ENCODE data around the gene HES5.

The HES5 gene

GRCh38 chr1:2505461-2505994 lies 24.5 kb downstream of the HES5 start:
- Histone ChIP-seq H3K27ac (ENCODE audit: low read depth, low read length) (no peak overlapping the region), H3K9ac (ENCODE audit: low read length) (no peak overlapping the region), H3K27me3 (ENCODE audit: low read length) (no peaks in the 10 kb centered on the region)

GRCh38 chr1:2504949-2505272 lies 25.2 kb downstream of the HES5 start:
- Histone ChIP-seq H3K27ac (ENCODE audit: low read depth, low read length) (no peak overlapping the region), H3K9ac (ENCODE audit: low read length) (no peak overlapping the region), H3K9me2 (replicated peaks; ENCODE audit: insufficient read depth, low read length) (no peaks in the 10 kb centered on the region), H3K4me3 (ENCODE audit: insufficient read depth, low read length, poor library complexity, severe bottlenecking) (no peak overlapping the region), H3K9me3 (ENCODE audit: insufficient read depth, low read length) (no peaks in the 10 kb centered on the region), H4K20me1 (ENCODE audit: low read depth, low read length) (no peaks in the 10 kb centered on the region), H3K27me3 (ENCODE audit: low read length) (no peaks in the 10 kb centered on the region), H3K4me2 (ENCODE audit: low read depth, low read length, poor library complexity, severe bottlenecking) (no peak overlapping the region), H3K36me3 (ENCODE audit: low read length) (no peaks in the 10 kb centered on the region), H3F3A (ENCODE audit: insufficient read depth) (no peaks in the 10 kb centered on the region), H3K79me2 (ENCODE audit: insufficient read depth, low read length) (no peaks in the 10 kb centered on the region), H2AFZ (ENCODE audit: low read depth, low read length, severe bottlenecking) (no peak overlapping the region)
- no peak for TF ChIP-seq EZH2phosphoT487 (conservative IDR thresholded peaks at IDR 0.05; ENCODE audit: low read length)
- TF ChIP-seq, protein P1, sequence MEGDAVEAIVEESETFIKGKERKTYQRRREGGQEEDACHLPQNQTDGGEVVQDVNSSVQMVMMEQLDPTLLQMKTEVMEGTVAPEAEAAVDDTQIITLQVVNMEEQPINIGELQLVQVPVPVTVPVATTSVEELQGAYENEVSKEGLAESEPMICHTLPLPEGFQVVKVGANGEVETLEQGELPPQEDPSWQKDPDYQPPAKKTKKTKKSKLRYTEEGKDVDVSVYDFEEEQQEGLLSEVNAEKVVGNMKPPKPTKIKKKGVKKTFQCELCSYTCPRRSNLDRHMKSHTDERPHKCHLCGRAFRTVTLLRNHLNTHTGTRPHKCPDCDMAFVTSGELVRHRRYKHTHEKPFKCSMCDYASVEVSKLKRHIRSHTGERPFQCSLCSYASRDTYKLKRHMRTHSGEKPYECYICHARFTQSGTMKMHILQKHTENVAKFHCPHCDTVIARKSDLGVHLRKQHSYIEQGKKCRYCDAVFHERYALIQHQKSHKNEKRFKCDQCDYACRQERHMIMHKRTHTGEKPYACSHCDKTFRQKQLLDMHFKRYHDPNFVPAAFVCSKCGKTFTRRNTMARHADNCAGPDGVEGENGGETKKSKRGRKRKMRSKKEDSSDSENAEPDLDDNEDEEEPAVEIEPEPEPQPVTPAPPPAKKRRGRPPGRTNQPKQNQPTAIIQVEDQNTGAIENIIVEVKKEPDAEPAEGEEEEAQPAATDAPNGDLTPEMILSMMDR (IDR thresholded peaks at IDR 0.05; ENCODE audit: insufficient read depth, low read length, poor library complexity, severe bottlenecking), result no peak

More at GRCh38 chr1:2505461-2505994, 24.5 kb downstream of the HES5 start:
- no peaks in the 10 kb centered on the region for H4K20me1 ChIP-seq (ENCODE audit: low read depth, low read length)
- TF ChIP-seq, protein P1 (IDR thresholded peaks at IDR 0.05; ENCODE audit: insufficient read depth, low read length, poor library complexity, severe bottlenecking), result no peak
- TF ChIP-seq EZH2phosphoT487 (conservative IDR thresholded peaks at IDR 0.05; ENCODE audit: low read length), result no peak
- no peak overlapping the region for H3K4me2 ChIP-seq (ENCODE audit: low read depth, low read length, poor library complexity, severe bottlenecking)
- no peaks in the 10 kb centered on the region for H3K36me3 ChIP-seq (ENCODE audit: low read length)
- H3K9me2 ChIP-seq (replicated peaks; ENCODE audit: insufficient read depth, low read length), result no peaks in the 10 kb centered on the region
- H3F3A ChIP-seq (ENCODE audit: insufficient read depth), result no peaks in the 10 kb centered on the region
- H3K9me3 ChIP-seq (ENCODE audit: insufficient read depth, low read length), result no peaks in the 10 kb centered on the region
- no peak overlapping the region for H3K4me3 ChIP-seq (ENCODE audit: insufficient read depth, low read length, poor library complexity, severe bottlenecking)
- no peak overlapping the region for H2AFZ ChIP-seq (ENCODE audit: low read depth, low read length, severe bottlenecking)
- no peaks in the 10 kb centered on the region for H3K79me2 ChIP-seq (ENCODE audit: insufficient read depth, low read length)

DNA sequence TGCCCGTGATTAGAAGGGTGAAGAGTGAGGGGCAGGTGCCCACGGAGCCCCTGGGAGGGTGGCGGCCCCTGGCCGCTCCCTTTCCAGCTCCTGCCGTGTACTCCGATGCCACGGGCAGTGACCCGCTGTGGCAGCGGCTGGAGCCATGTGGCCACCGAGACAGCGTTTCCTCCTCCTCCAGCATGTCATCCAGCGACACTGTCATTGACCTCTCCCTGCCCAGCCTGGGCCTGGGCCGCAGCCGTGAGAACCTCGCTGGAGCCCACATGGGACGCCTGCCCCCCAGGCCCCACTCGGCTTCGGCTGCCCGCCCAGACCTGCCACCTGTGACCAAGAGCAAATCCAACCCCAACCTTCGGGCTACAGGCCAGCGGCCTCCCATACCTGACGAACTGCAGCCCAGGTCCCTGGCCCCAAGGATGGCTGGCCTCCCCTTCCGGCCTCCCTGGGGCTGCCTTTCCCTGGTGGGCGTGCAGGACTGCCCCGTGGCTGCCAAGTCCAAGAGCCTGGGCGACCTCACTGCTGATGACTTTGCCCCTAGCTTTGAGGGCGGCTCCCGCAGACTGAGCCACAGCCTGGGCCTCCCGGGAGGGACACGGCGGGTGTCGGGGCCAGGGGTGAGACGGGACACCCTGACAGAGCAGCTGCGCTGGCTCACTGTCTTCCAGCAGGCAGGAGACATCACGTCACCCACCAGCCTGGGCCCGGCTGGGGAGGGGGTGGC lies 25.7 kb downstream of the HES5 start:
- no peak overlapping the region for H3K4me2 ChIP-seq (ENCODE audit: low read depth, low read length, poor library complexity, severe bottlenecking)
- H4K20me1 ChIP-seq (ENCODE audit: low read depth, low read length), result no peaks in the 10 kb centered on the region
- H3K79me2 ChIP-seq (ENCODE audit: insufficient read depth, low read length), result no peaks in the 10 kb centered on the region
- no peaks in the 10 kb centered on the region for H3K9me3 ChIP-seq (ENCODE audit: insufficient read depth, low read length)
- H3K4me3 ChIP-seq (ENCODE audit: insufficient read depth, low read length, poor library complexity, severe bottlenecking), result no peak overlapping the region
- H3K27ac ChIP-seq (ENCODE audit: low read depth, low read length), result no peak overlapping the region
- no peak overlapping the region for H2AFZ ChIP-seq (ENCODE audit: low read depth, low read length, severe bottlenecking)
- H3K36me3 ChIP-seq (ENCODE audit: low read length), result no peaks in the 10 kb centered on the region
- no peak overlapping the region for H3K9ac ChIP-seq (ENCODE audit: low read length)
- no peaks in the 10 kb centered on the region for H3K9me2 ChIP-seq (replicated peaks; ENCODE audit: insufficient read depth, low read length)
- TF ChIP-seq, protein P1 (IDR thresholded peaks at IDR 0.05; ENCODE audit: insufficient read depth, low read length, poor library complexity, severe bottlenecking), result no peak
- no peak for TF ChIP-seq EZH2phosphoT487 (conservative IDR thresholded peaks at IDR 0.05; ENCODE audit: low read length)
- H3K27me3 ChIP-seq (ENCODE audit: low read length), result no peaks in the 10 kb centered on the region
- H3F3A ChIP-seq (ENCODE audit: insufficient read depth), result no peaks in the 10 kb centered on the region

Measured in SU-DHL-6 (cell line).